OCI-LY1 (cell line): Measurements from ENCODE around the gene NKAIN4.

Experiments used
- EZH2 ChIP-seq: fragments of 200-600 bp; sonication (generic), shearing (Covaris generic); IDR thresholded peaks from 2 replicates; pipeline ENCODE4 v1.8.0; 2017; ENCODE audit warnings: borderline replicate concordance, mixed run types, mild to moderate bottlenecking, antibody characterized with exemption, low read length, moderate library complexity, mixed read lengths
- TF ChIP-seq, protein P1 (sequence below): fragments of 200-600 bp; sonication (generic), shearing (Covaris generic); IDR thresholded peaks from 2 replicates; pipeline ENCODE4 v1.5.1; 2017; ENCODE audit warnings: mild to moderate bottlenecking, antibody characterized with exemption, low read length, moderate library complexity, mixed read lengths

DNA sequence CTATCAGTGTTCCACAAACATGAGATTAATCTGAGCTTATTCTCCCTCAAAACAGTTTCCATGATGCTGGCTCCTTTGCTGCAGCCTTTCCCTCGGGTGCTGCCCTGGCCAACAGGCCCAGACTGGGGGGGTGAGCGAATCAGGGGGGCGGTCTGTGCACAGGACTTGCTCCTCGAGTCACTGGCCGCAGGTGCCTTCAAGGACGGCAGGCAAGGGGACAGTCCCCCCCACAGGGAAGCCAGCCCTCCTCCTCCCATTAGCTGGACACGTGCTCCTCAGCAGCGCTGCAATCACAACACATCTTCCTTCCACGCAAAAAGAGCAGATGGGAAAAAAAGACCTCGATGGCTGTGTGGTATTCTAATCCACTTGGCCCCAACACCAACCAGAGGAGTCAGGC is 48.4 kb downstream of the NKAIN4 start:
- no peak for TF ChIP-seq EZH2
- TF ChIP-seq, protein P1, sequence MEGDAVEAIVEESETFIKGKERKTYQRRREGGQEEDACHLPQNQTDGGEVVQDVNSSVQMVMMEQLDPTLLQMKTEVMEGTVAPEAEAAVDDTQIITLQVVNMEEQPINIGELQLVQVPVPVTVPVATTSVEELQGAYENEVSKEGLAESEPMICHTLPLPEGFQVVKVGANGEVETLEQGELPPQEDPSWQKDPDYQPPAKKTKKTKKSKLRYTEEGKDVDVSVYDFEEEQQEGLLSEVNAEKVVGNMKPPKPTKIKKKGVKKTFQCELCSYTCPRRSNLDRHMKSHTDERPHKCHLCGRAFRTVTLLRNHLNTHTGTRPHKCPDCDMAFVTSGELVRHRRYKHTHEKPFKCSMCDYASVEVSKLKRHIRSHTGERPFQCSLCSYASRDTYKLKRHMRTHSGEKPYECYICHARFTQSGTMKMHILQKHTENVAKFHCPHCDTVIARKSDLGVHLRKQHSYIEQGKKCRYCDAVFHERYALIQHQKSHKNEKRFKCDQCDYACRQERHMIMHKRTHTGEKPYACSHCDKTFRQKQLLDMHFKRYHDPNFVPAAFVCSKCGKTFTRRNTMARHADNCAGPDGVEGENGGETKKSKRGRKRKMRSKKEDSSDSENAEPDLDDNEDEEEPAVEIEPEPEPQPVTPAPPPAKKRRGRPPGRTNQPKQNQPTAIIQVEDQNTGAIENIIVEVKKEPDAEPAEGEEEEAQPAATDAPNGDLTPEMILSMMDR, result no peak
